Measurements from ENCODE around the gene CACNA1S.

CACNA1S gene

DNA sequence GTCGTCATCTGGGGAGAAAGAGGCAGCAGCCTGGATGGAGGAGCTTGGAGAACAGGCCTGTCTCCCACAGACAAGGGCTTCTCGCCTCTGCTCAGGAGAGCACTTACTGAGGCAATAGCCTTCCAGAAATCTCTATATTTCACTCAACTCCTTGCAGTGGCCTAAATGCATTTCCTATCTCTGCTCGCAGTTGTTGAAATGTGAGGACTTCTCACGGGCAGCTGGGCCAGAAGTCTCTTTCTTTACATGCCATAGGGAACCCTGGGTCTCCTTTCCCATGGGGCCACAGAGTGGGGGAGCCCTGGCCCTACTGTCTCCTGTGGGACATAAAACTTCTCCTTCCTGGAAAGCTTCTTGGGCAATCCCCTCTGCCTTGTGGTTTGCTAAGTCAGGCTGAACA is 45.2 kb downstream of the CACNA1S start:
- TF ChIP-seq CTCF (IDR thresholded peaks at IDR 0.05; ENCODE audit: insufficient read depth, low read length, poor library complexity, severe bottlenecking) (no peak), EZH2phosphoT487 (conservative IDR thresholded peaks at IDR 0.05; ENCODE audit: low read length) (no peak)
- Histone ChIP-seq H3K36me3 (ENCODE audit: low read length) (no peaks in the 10 kb centered on the region), H3K4me2 (ENCODE audit: low read depth, low read length, poor library complexity, severe bottlenecking) (no peak overlapping the region), H3K9ac (ENCODE audit: low read length) (no peak overlapping the region), H3K27me3 (ENCODE audit: low read length) (no peaks in the 10 kb centered on the region), H3K9me2 (replicated peaks; ENCODE audit: insufficient read depth, low read length) (no peaks in the 10 kb centered on the region), H3K27ac (ENCODE audit: low read depth, low read length) (no peak overlapping the region), H3F3A (ENCODE audit: insufficient read depth) (no peaks in the 10 kb centered on the region), H3K4me3 (ENCODE audit: insufficient read depth, low read length, poor library complexity, severe bottlenecking) (no peak overlapping the region), H3K9me3 (ENCODE audit: insufficient read depth, low read length) (no peaks in the 10 kb centered on the region), H2AFZ (ENCODE audit: low read depth, low read length, severe bottlenecking) (no peak overlapping the region), H4K20me1 (ENCODE audit: low read depth, low read length) (no peaks in the 10 kb centered on the region), H3K79me2 (ENCODE audit: insufficient read depth, low read length) (no peaks in the 10 kb centered on the region)

GRCh38 chr1:201065686-201066085 is 46.5 kb downstream of the CACNA1S start:
- no peak overlapping the region for H3K4me2 ChIP-seq (ENCODE audit: low read depth, low read length, poor library complexity, severe bottlenecking)
- H3K36me3 ChIP-seq (ENCODE audit: low read length), result no peaks in the 10 kb centered on the region
- TF ChIP-seq EZH2phosphoT487 (conservative IDR thresholded peaks at IDR 0.05; ENCODE audit: low read length) (no peak), CTCF (IDR thresholded peaks at IDR 0.05; ENCODE audit: insufficient read depth, low read length, poor library complexity, severe bottlenecking) (no peak)
- H2AFZ ChIP-seq (ENCODE audit: low read depth, low read length, severe bottlenecking), result no peak overlapping the region
- H3K9ac ChIP-seq (ENCODE audit: low read length), result no peak overlapping the region
- H3K4me3 ChIP-seq (ENCODE audit: insufficient read depth, low read length, poor library complexity, severe bottlenecking), result no peak overlapping the region
- H3K27me3 ChIP-seq (ENCODE audit: low read length), result no peaks in the 10 kb centered on the region
- H3K79me2 ChIP-seq (ENCODE audit: insufficient read depth, low read length), result no peaks in the 10 kb centered on the region
- H3K27ac ChIP-seq (ENCODE audit: low read depth, low read length), result no peak overlapping the region
- H3F3A ChIP-seq (ENCODE audit: insufficient read depth), result no peaks in the 10 kb centered on the region
- no peaks in the 10 kb centered on the region for H3K9me3 ChIP-seq (ENCODE audit: insufficient read depth, low read length)
- H3K9me2 ChIP-seq (replicated peaks; ENCODE audit: insufficient read depth, low read length), result no peaks in the 10 kb centered on the region
- H4K20me1 ChIP-seq (ENCODE audit: low read depth, low read length), result no peaks in the 10 kb centered on the region

DNA sequence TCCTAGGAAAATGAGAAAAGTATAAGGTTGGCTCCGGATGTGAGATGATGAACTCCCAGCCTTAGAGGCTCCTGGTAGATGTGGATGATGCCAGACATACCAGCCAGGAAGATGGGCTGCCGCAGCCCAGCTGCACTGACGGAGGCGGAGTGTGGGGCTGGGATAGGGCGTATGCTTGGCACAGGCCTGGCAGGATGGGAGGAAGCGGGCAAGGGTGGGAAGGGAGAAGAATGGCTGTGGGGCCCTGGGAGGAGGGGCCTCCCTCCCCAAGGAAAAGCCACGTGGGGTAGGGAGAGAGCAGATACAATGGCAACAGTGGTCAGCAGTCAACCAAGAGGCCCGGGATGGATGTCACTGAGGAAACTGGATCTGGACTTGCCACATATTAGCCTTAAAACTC is 47.4 kb downstream of the CACNA1S start:
- no peak overlapping the region for H3K27ac ChIP-seq (ENCODE audit: low read depth, low read length)
- TF ChIP-seq EZH2phosphoT487 (conservative IDR thresholded peaks at IDR 0.05; ENCODE audit: low read length), result no peak
- TF ChIP-seq CTCF (IDR thresholded peaks at IDR 0.05; ENCODE audit: insufficient read depth, low read length, poor library complexity, severe bottlenecking), result no peak

More for the DNA sequence above, 47.4 kb downstream of the CACNA1S start:
- no peak overlapping the region for H3K4me2 ChIP-seq (ENCODE audit: low read depth, low read length, poor library complexity, severe bottlenecking)
- H3K4me3 ChIP-seq (ENCODE audit: insufficient read depth, low read length, poor library complexity, severe bottlenecking), result no peak overlapping the region
- H3K9me2 ChIP-seq (replicated peaks; ENCODE audit: insufficient read depth, low read length), result no peaks in the 10 kb centered on the region
- no peaks in the 10 kb centered on the region for H4K20me1 ChIP-seq (ENCODE audit: low read depth, low read length)
- no peaks in the 10 kb centered on the region for H3K27me3 ChIP-seq (ENCODE audit: low read length)
- no peaks in the 10 kb centered on the region for H3K79me2 ChIP-seq (ENCODE audit: insufficient read depth, low read length)
- H2AFZ ChIP-seq (ENCODE audit: low read depth, low read length, severe bottlenecking), result no peak overlapping the region
- no peaks in the 10 kb centered on the region for H3K36me3 ChIP-seq (ENCODE audit: low read length)
- no peaks in the 10 kb centered on the region for H3F3A ChIP-seq (ENCODE audit: insufficient read depth)
- no peaks in the 10 kb centered on the region for H3K9me3 ChIP-seq (ENCODE audit: insufficient read depth, low read length)
- no peak overlapping the region for H3K9ac ChIP-seq (ENCODE audit: low read length)
